Neural progenitor cell (in vitro differentiated cells): ENCODE data around the gene DLGAP4.

Source experiments
- EZH2phosphoT487 ChIP-seq: fragments of 200-600 bp; sonication (generic); IDR thresholded peaks from 2 replicates; pipeline ENCODE4 v1.6.1; 2017; ENCODE audit warnings: antibody characterized with exemption
- TF ChIP-seq, protein P1 (sequence below): fragments of 200-600 bp; sonication (generic); IDR thresholded peaks from 2 replicates; pipeline ENCODE4 v1.5.1; 2017; ENCODE audit warnings: antibody characterized with exemption, mild to moderate bottlenecking

DNA sequence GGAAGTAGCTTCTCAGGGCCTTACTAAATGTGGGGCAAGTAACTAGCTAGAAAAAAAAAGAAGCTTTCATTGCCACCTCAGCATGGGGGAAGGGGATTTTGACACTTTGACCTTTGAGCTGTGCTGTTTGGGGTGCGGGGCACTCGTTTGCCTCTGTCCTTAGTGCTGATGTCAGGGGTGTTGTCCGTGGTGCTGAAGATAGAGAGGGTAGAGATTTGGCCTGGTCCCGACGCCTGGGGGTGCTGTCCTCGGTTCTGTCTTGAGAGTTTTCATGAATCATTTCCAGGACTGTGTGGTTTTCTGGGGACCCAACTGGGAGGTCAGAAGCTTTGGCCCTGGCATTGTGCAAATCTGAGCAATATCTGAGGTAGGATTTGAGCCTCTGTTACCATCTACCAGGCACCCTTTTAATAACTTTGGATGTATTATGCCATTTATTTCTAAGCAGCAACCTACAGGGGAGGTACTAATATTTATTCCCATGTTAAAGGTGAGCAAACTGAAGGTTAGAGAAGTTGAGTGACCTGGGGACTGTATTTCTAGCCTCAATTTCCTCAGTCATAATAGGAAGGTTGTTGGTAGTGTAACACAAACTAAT, 78.0 kb downstream of the DLGAP4 start:
- TF ChIP-seq, protein P1, sequence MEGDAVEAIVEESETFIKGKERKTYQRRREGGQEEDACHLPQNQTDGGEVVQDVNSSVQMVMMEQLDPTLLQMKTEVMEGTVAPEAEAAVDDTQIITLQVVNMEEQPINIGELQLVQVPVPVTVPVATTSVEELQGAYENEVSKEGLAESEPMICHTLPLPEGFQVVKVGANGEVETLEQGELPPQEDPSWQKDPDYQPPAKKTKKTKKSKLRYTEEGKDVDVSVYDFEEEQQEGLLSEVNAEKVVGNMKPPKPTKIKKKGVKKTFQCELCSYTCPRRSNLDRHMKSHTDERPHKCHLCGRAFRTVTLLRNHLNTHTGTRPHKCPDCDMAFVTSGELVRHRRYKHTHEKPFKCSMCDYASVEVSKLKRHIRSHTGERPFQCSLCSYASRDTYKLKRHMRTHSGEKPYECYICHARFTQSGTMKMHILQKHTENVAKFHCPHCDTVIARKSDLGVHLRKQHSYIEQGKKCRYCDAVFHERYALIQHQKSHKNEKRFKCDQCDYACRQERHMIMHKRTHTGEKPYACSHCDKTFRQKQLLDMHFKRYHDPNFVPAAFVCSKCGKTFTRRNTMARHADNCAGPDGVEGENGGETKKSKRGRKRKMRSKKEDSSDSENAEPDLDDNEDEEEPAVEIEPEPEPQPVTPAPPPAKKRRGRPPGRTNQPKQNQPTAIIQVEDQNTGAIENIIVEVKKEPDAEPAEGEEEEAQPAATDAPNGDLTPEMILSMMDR = peak; percentile 55
- no peak for TF ChIP-seq EZH2phosphoT487
